Measurements from ENCODE around the gene MARCKS.

Gene MARCKS

DNA sequence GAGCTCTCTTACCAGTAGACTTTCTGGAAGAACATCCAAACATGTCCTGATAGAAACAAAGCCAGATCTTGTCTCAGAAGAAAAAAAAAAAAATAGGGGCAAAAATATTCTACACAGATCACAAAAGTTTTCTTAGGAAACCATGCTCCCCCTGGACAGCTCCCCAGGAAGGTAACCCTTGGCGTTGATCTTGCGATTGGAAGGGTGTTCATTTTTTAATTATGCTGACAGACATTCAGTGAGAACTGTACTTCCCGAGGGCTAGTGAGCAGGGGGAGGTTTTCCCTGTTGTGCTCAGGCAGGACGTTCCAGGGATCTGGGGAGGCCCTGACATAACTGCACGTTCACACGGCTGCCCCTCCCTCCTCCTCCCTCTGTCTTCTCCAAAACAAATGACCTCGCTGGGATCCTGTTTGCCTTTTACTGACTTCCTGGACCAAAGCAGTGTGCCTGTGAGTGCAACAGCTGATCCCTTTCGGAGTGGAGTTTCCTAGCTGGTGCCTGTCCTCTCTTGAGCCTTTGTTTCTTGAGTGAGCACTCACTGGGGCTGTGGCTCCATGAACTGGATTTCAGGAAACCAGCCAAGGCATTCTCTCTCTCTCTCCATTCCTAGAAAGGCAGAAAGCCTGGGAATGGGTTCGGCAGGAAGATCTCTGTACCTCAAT is 46.7 kb downstream of the MARCKS start:
- Histone ChIP-seq H3K27me3 (ENCODE audit: control insufficient read depth, low read length) (no peaks in the 10 kb centered on the region), H4K20me1 (ENCODE audit: control insufficient read depth, insufficient read depth, low read depth, low read length) (no peaks in the 10 kb centered on the region), H3F3A (ENCODE audit: control insufficient read depth, insufficient read depth) (no peaks in the 10 kb centered on the region), H3K9me2 (replicated peaks; ENCODE audit: control insufficient read depth, low read length) (no peaks in the 10 kb centered on the region), H3K36me3 (ENCODE audit: control insufficient read depth, low read length) (no peaks in the 10 kb centered on the region), H3K4me1 (ENCODE audit: control insufficient read depth, low read length) (no peaks in the 10 kb centered on the region), H3K9me3 (ENCODE audit: control insufficient read depth, insufficient read depth, low read length) (no peaks in the 10 kb centered on the region), H3K79me2 (ENCODE audit: control insufficient read depth, low read length) (no peaks in the 10 kb centered on the region), H3K27ac (ENCODE audit: low read depth, low read length) (no peak overlapping the region), H3K4me3 (ENCODE audit: low read length) (no peak overlapping the region), H3K4me2 (ENCODE audit: low read length) (no peak overlapping the region)
- no peak for TF ChIP-seq EZH2phosphoT487 (IDR thresholded peaks at IDR 0.05; ENCODE audit: borderline replicate concordance, low read length)
- TF ChIP-seq, protein P1, sequence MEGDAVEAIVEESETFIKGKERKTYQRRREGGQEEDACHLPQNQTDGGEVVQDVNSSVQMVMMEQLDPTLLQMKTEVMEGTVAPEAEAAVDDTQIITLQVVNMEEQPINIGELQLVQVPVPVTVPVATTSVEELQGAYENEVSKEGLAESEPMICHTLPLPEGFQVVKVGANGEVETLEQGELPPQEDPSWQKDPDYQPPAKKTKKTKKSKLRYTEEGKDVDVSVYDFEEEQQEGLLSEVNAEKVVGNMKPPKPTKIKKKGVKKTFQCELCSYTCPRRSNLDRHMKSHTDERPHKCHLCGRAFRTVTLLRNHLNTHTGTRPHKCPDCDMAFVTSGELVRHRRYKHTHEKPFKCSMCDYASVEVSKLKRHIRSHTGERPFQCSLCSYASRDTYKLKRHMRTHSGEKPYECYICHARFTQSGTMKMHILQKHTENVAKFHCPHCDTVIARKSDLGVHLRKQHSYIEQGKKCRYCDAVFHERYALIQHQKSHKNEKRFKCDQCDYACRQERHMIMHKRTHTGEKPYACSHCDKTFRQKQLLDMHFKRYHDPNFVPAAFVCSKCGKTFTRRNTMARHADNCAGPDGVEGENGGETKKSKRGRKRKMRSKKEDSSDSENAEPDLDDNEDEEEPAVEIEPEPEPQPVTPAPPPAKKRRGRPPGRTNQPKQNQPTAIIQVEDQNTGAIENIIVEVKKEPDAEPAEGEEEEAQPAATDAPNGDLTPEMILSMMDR (IDR thresholded peaks at IDR 0.05; ENCODE audit: low read depth, low read length, poor library complexity, severe bottlenecking): no peak

DNA sequence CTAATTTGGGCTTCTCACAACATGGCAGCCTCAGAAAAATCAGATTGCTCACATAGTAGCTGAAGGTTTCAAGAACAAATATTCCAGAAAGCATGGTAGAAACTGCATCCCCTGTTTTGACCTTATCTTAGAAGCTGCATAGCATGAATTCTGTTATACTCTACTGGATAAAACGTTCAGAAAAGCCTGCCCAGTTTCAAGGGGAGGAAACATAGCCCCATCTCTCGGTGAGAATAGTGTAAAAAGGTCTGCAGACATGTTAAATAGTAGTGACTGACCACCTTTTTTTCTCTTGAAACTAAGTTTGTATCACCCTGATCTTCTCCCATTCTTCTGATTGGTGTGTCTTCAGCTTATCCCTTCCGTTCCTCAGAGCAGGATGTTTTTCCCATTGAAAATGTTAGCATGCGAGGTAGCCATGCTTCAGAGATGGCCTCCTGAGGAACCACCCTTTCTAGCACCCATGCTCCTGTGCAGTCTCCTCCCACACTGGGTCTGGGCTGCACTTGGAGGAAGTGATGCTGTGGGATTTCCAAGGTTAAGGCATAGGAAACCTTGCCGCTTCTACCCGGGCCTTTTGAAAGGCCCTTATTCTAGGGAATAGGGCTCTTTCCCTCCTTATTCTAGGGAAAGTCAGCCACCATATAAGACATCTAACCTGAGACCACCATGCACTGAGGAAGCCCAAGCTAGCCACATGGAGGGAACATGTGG is 50.1 kb downstream of the MARCKS start:
- TF ChIP-seq EZH2phosphoT487 (IDR thresholded peaks at IDR 0.05; ENCODE audit: borderline replicate concordance, low read length): no peak
- TF ChIP-seq, protein P1 (IDR thresholded peaks at IDR 0.05; ENCODE audit: low read depth, low read length, poor library complexity, severe bottlenecking): no peak
- no peak overlapping the region for H3K4me2 ChIP-seq (ENCODE audit: low read length)
- no peaks in the 10 kb centered on the region for H3K9me3 ChIP-seq (ENCODE audit: control insufficient read depth, insufficient read depth, low read length)
- H3K27me3 ChIP-seq (ENCODE audit: control insufficient read depth, low read length): no peaks in the 10 kb centered on the region
- no peaks in the 10 kb centered on the region for H3K36me3 ChIP-seq (ENCODE audit: control insufficient read depth, low read length)
- no peak overlapping the region for H3K4me3 ChIP-seq (ENCODE audit: low read length)
- H3F3A ChIP-seq (ENCODE audit: control insufficient read depth, insufficient read depth): no peaks in the 10 kb centered on the region
- H3K4me1 ChIP-seq (ENCODE audit: control insufficient read depth, low read length): no peaks in the 10 kb centered on the region
- H3K9me2 ChIP-seq (replicated peaks; ENCODE audit: control insufficient read depth, low read length): no peaks in the 10 kb centered on the region
- H3K79me2 ChIP-seq (ENCODE audit: control insufficient read depth, low read length): no peaks in the 10 kb centered on the region
- H3K27ac ChIP-seq (ENCODE audit: low read depth, low read length): no peak overlapping the region
- no peaks in the 10 kb centered on the region for H4K20me1 ChIP-seq (ENCODE audit: control insufficient read depth, insufficient read depth, low read depth, low read length)

DNA sequence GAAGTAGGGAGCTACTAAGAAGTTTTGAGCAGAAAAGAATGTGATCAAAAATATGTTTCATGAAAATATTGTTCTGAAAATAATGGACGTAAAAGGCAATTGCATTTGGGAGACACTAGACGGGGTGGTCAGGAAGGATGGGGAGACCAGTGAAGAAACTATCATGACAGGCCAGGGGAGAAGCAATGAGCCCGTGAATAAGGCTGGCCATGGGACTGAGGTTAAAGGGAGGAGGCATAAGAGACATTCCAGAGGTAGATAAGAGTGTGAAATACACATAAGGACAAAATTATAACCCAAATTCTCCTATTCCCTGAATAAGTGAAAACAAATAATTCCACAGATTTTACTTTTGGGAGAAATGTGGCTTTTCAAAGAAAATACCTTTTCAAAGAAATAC is 51.7 kb downstream of the MARCKS start:
- Histone ChIP-seq H3K36me3 (ENCODE audit: control insufficient read depth, low read length) (no peaks in the 10 kb centered on the region), H3F3A (ENCODE audit: control insufficient read depth, insufficient read depth) (no peaks in the 10 kb centered on the region), H3K79me2 (ENCODE audit: control insufficient read depth, low read length) (no peaks in the 10 kb centered on the region), H3K4me1 (ENCODE audit: control insufficient read depth, low read length) (no peaks in the 10 kb centered on the region), H3K9me2 (replicated peaks; ENCODE audit: control insufficient read depth, low read length) (no peaks in the 10 kb centered on the region), H3K27me3 (ENCODE audit: control insufficient read depth, low read length) (no peaks in the 10 kb centered on the region), H3K4me3 (ENCODE audit: low read length) (no peak overlapping the region), H3K27ac (ENCODE audit: low read depth, low read length) (no peak overlapping the region), H4K20me1 (ENCODE audit: control insufficient read depth, insufficient read depth, low read depth, low read length) (no peaks in the 10 kb centered on the region), H3K4me2 (ENCODE audit: low read length) (no peak overlapping the region), H3K9me3 (ENCODE audit: control insufficient read depth, insufficient read depth, low read length) (no peaks in the 10 kb centered on the region)
- TF ChIP-seq, protein P1 (IDR thresholded peaks at IDR 0.05; ENCODE audit: low read depth, low read length, poor library complexity, severe bottlenecking): no peak
- TF ChIP-seq EZH2phosphoT487 (IDR thresholded peaks at IDR 0.05; ENCODE audit: borderline replicate concordance, low read length): no peak

Data from DOHH2 (cell line).